DND-41 (cell line): ENCODE results near the gene PAH.

ENCODE experiments used
- CTCF ChIP-seq: IDR thresholded peaks from 2 replicates; pipeline ENCODE4 v1.5.1; 2012; ENCODE audit warnings: borderline replicate concordance, low read length, moderate library complexity, mild to moderate bottlenecking; ENCODE audit not compliant: poor library complexity, severe bottlenecking; ENCODE audit errors: extremely low read depth
- EZH2 ChIP-seq: IDR thresholded peaks from 3 replicates; pipeline ENCODE4 v1.6.1; 2012; ENCODE audit warnings: borderline replicate concordance, low read depth, mild to moderate bottlenecking, moderate library complexity, low read length, inconsistent platforms; ENCODE audit not compliant: severe bottlenecking

GRCh38 chr12:102955926-102956737, 39.1 kb upstream of the PAH start:
- no peak for TF ChIP-seq CTCF
- TF ChIP-seq EZH2: no peak
